ENCODE results near the gene ELOVL6.

DNA sequence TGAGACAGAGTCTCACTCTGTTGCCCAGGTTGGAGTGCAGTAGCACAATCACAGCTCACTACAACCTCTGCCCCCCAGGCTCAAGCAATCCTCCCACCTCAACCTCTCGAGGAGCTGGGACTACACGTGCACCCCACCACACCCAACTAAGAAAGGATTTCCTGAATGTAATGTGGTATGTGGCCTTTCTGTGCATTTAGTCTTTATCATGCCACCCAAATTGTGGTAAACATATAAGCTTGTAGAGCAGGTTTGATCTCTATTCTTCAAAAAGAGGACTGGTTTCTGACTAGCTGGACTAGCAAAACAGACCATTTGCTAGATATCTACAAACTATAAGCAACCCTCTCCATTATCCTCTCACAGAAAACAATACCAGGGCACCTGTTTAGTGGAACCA lies 33.6 kb downstream of the ELOVL6 start:
- TF ChIP-seq, protein P1, sequence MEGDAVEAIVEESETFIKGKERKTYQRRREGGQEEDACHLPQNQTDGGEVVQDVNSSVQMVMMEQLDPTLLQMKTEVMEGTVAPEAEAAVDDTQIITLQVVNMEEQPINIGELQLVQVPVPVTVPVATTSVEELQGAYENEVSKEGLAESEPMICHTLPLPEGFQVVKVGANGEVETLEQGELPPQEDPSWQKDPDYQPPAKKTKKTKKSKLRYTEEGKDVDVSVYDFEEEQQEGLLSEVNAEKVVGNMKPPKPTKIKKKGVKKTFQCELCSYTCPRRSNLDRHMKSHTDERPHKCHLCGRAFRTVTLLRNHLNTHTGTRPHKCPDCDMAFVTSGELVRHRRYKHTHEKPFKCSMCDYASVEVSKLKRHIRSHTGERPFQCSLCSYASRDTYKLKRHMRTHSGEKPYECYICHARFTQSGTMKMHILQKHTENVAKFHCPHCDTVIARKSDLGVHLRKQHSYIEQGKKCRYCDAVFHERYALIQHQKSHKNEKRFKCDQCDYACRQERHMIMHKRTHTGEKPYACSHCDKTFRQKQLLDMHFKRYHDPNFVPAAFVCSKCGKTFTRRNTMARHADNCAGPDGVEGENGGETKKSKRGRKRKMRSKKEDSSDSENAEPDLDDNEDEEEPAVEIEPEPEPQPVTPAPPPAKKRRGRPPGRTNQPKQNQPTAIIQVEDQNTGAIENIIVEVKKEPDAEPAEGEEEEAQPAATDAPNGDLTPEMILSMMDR (IDR thresholded peaks at IDR 0.05; ENCODE audit: insufficient read depth, low read depth, low read length), result no peak
- no peak for TF ChIP-seq EZH2 (IDR thresholded peaks at IDR 0.05; ENCODE audit: insufficient read depth, low read length)
